ENCODE results near the gene SEC24D.
"Not testable (repeated sequence)": the region's sequence is repeated elsewhere in the genome, so short reads cannot be mapped to it uniquely, and the experiment has no call there.

Gene SEC24D, protein sequence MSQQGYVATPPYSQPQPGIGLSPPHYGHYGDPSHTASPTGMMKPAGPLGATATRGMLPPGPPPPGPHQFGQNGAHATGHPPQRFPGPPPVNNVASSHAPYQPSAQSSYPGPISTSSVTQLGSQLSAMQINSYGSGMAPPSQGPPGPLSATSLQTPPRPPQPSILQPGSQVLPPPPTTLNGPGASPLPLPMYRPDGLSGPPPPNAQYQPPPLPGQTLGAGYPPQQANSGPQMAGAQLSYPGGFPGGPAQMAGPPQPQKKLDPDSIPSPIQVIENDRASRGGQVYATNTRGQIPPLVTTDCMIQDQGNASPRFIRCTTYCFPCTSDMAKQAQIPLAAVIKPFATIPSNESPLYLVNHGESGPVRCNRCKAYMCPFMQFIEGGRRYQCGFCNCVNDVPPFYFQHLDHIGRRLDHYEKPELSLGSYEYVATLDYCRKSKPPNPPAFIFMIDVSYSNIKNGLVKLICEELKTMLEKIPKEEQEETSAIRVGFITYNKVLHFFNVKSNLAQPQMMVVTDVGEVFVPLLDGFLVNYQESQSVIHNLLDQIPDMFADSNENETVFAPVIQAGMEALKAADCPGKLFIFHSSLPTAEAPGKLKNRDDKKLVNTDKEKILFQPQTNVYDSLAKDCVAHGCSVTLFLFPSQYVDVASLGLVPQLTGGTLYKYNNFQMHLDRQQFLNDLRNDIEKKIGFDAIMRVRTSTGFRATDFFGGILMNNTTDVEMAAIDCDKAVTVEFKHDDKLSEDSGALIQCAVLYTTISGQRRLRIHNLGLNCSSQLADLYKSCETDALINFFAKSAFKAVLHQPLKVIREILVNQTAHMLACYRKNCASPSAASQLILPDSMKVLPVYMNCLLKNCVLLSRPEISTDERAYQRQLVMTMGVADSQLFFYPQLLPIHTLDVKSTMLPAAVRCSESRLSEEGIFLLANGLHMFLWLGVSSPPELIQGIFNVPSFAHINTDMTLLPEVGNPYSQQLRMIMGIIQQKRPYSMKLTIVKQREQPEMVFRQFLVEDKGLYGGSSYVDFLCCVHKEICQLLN

DNA sequence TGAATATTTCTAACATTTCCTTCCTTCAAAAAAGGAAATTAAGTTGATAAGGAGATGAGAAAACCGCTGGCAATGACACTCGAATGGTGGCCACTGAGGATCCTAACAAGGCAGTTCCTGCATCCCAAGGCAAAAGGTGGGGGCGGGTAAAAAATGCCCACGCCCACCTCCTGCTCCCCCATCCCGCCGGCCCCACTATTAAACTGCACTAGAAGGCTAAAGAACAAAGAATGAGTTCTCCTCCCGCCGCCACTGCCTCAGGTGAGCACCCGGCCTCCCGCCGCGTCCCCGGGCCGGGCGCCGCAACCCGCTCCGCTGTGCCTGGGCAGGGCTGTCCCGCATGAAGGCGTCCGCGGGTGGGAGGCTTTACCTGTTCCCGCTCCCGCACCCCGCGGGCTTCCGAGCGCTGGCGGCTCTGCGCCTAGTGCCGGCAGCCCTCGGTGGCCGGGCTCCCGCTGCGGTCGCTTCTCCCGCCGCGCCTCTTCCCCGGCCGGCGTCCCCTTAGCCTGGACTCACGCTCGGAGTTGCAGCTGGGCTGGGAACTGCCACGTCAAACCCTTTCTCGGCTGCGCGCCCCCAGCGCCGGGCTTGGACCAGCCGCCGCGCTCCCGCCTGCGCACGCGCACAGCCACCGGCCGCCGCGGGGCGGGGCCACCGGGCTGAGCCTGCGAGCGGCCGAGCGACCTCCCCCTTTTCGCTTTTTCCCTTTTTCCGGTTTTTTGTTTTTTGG, at the start of gene SEC24D:
TSS of gene SEC24D (minus strand) at position 556 of the 730 bp plus-strand sequence. CDS start 2,430 bp downstream, outside the sequence.
- TF ChIP-seq, protein P1, sequence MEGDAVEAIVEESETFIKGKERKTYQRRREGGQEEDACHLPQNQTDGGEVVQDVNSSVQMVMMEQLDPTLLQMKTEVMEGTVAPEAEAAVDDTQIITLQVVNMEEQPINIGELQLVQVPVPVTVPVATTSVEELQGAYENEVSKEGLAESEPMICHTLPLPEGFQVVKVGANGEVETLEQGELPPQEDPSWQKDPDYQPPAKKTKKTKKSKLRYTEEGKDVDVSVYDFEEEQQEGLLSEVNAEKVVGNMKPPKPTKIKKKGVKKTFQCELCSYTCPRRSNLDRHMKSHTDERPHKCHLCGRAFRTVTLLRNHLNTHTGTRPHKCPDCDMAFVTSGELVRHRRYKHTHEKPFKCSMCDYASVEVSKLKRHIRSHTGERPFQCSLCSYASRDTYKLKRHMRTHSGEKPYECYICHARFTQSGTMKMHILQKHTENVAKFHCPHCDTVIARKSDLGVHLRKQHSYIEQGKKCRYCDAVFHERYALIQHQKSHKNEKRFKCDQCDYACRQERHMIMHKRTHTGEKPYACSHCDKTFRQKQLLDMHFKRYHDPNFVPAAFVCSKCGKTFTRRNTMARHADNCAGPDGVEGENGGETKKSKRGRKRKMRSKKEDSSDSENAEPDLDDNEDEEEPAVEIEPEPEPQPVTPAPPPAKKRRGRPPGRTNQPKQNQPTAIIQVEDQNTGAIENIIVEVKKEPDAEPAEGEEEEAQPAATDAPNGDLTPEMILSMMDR (IDR thresholded peaks at IDR 0.05; ENCODE audit: extremely low read depth, missing control alignments): no peak
- peak; percentile 97 for DNase-seq (ENCODE audit: low spot score)

DNA sequence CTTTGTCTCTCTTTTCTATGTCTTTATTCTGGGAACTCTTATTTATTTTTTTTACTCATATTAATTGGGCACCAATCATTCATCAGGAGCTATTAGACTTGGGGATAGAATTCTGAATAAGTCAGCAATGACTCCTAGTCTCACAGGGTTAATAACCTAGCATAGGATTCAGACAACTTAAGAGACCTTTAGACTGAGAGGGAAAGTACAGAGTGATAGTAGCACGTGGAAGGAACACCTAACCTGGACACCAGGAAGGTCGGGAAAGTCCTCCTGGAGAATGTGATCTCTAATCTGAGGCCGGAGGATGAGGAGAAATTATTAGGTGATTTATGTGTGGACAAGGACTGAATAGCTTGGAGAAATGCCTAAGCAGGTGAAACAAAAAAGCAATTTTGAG, 48.8 kb upstream of the SEC24D start:
- DNase-seq (ENCODE audit: low spot score): no peak
- TF ChIP-seq, protein P1 (IDR thresholded peaks at IDR 0.05; ENCODE audit: extremely low read depth, missing control alignments): no peak

DNA sequence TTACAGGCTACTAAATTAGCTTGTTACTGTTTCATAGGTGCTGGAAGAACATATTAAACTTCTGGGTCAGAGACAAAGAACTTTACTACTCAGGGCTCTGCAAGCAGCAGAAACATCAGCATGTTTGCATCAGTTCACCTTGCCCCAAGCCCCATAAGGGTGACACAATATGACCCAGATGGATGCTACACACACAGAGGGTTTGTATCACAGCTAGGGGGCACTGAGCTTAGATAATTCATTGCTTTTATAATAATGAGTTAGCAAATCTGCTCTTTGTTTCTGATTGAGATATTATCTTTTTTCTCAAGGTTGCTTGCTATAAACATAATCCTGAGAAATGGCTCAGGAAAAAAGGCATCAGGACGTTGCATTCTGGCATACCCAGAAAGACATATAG, 47.9 kb upstream of the SEC24D start:
- DNase-seq (ENCODE audit: low spot score): no peak
- TF ChIP-seq, protein P1 (IDR thresholded peaks at IDR 0.05; ENCODE audit: extremely low read depth, missing control alignments): no peak

DNA sequence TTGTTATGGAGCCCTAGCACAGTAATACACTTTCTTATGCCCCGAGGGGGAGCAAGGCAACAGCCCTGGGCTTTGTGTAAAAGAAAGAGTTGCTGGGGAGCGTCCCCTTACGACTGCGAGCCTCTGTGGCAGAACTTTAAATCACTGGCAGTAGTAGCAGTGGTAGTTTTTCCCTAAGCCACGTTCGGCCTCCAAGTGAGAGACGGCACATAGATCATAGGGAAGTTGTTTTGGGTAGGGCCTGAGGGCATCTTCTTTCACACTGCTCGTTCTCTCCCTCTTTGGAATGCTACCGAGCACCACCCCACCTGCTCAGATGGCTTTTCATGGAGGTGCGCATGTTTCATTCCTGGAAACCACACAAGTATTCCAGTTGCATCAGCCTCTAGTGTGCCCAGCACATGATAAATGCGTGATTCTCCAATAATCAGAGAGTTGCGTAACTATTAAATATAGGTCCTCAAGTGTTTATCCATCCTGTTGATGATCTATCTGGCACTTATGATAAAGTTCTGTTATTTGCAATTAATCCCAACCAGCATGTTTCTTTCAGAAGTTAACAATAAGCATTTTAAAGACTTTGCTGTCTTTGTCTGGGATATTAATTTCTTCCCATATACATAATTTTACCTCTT, 45.7 kb upstream of the SEC24D start:
- no peak for DNase-seq (ENCODE audit: low spot score)
- TF ChIP-seq, protein P1 (IDR thresholded peaks at IDR 0.05; ENCODE audit: extremely low read depth, missing control alignments): no peak

DNA sequence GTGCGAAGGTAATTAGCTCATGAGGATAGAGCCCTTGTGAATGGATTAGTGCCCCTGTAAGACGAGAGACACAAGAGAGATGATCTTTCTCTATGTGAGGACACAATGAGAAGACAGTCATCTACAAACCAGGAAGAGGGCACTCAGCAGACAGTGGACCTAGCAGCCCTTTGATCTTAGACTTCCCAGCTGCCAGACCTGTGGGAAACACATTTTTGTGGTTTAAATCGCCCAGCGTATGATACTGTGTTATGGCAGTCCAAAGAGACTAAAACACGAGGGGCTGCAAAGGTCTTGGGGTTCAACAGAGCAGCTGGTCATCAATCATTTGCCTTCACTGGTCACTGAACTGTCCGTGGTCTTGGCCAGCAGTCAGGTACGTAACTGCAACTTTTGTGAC, 43.5 kb upstream of the SEC24D start:
- TF ChIP-seq, protein P1 (IDR thresholded peaks at IDR 0.05; ENCODE audit: extremely low read depth, missing control alignments): no peak
- no peak for DNase-seq (ENCODE audit: low spot score)

DNA sequence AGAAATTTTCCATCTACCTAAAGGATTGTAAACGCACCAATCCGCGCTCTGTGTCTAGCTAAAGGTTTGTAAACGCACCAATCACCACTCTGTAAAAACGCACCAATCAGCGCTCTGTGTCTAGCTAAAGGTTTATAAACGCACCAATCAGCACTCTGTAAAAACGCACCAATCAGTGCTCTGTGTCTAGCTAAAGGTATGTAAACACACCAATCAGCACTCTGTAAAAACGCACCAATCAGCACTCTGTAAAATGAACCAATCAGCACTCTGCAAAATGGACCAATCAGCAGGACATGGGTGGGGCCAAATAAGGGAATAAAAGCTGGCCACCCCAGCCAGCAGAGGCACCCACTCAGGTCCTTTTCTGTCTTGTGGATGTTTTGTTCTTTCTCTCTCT, 42.6 kb upstream of the SEC24D start:
- not testable (repeated sequence) for DNase-seq (ENCODE audit: low spot score)

DNA sequence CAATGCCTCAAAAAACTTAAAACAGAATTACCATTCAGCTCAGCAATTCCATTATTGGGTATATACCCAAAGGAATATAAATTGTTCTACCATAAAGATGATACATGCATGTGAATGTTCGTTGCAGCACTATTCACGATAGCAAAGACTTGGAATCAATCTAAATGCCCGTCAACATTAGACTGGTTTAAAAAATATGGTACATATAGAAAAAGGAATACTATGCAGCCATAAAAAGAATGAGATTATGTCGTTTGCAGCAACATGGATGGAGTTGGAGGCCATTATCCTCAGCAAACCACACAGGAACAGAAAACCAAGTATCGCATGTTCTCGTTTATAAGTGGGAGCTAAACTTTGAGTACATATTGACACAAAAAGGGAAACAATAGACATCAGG, 41.9 kb upstream of the SEC24D start:
- DNase-seq (ENCODE audit: low spot score): no peak
- TF ChIP-seq, protein P1 (IDR thresholded peaks at IDR 0.05; ENCODE audit: extremely low read depth, missing control alignments): no peak
